Measurements from ENCODE around the gene GJA10.
"Not testable (repeated sequence)": the region's sequence is repeated elsewhere in the genome, so short reads cannot be mapped to it uniquely, and the experiment has no call there.

Gene GJA10

DNA sequence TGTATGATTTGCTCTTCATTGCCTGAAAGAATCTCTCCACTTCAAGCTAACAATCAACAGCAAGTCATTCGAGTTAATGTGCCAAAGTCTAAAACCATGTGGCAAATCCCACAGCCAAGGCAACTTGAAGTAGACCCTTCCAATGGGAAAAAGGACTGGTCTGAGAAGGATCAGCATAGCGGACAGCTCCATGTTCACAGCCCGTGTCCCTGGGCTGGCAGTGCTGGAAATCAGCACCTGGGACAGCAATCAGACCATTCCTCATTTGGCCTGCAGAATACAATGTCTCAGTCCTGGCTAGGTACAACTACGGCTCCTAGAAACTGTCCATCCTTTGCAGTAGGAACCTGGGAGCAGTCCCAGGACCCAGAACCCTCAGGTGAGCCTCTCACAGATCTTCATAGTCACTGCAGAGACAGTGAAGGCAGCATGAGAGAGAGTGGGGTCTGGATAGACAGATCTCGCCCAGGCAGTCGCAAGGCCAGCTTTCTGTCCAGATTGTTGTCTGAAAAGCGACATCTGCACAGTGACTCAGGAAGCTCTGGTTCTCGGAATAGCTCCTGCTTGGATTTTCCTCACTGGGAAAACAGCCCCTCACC lies 1.1 kb downstream of the GJA10 start:
- no peak for DNase-seq (ENCODE audit: insufficient read length, low spot score)
- TF ChIP-seq, protein P1, sequence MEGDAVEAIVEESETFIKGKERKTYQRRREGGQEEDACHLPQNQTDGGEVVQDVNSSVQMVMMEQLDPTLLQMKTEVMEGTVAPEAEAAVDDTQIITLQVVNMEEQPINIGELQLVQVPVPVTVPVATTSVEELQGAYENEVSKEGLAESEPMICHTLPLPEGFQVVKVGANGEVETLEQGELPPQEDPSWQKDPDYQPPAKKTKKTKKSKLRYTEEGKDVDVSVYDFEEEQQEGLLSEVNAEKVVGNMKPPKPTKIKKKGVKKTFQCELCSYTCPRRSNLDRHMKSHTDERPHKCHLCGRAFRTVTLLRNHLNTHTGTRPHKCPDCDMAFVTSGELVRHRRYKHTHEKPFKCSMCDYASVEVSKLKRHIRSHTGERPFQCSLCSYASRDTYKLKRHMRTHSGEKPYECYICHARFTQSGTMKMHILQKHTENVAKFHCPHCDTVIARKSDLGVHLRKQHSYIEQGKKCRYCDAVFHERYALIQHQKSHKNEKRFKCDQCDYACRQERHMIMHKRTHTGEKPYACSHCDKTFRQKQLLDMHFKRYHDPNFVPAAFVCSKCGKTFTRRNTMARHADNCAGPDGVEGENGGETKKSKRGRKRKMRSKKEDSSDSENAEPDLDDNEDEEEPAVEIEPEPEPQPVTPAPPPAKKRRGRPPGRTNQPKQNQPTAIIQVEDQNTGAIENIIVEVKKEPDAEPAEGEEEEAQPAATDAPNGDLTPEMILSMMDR (IDR thresholded peaks at IDR 0.05; ENCODE audit: insufficient read depth, missing control alignments) = no peak
- no peak for FAIRE-seq

DNA sequence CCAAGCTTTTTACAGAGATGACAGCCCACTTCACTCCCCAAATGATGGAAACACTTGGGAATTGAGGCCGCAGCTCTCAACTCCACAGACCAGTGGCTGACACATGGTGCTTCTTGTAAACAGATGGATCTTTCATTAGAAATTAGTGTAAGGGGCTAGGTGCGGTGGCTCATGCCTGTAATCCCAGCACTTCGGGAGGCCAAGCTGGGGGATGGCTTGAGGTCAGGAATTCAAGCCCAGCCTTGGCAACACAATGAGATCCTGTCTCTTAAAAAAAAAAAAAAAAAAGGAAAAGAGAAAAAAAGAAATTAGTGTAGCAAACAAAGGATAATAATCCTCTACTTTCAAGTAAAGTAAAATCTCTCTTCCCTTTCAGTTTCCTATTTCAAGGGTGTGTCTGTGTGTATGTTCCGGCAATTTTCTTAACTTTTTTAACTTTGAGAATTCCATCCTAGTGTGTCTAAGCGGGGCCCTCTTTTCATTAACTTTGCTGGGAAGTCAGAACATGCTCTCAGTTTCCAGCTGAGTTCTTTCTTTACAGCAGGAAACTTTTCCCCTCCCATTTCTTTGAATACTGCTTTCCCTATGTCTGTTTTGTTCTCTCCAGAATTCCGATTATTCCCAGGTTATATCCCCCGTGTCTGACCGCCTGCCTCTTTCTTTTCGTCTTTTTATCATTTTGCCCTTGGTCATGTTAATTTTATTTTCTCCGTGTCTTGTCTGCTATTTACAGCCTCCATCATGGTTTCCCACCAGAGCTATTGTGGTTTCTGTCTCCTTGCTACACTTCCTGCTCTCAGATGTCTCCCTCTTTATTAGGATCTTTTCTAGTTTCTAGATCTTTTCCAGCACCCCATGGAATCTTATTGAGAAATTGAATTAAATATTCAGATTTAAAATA lies 16.0 kb downstream of the GJA10 start:
- FAIRE-seq = peak; percentile 35
- not testable (repeated sequence) for DNase-seq (ENCODE audit: insufficient read length, low spot score)

DNA sequence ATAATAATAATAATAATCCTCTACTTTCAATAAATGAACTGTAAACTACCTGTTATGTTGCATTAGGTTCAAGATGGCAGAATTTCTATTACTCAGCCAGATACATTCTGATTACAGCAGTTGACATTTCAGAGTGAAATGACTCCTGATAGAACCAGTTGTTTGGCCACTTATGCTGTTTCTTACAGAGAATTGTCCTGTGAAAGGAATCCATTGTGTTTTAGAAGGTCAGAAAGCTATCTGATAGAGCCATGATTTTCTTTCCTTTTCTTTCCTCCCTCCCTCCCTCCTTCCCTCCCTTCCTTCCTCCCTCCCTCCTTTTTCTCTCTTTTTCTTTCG lies 16.6 kb downstream of the GJA10 start:
- no peak for DNase-seq (ENCODE audit: insufficient read length, low spot score)
- TF ChIP-seq, protein P1 (IDR thresholded peaks at IDR 0.05; ENCODE audit: insufficient read depth, missing control alignments) = no peak
- no peak for FAIRE-seq

DNA sequence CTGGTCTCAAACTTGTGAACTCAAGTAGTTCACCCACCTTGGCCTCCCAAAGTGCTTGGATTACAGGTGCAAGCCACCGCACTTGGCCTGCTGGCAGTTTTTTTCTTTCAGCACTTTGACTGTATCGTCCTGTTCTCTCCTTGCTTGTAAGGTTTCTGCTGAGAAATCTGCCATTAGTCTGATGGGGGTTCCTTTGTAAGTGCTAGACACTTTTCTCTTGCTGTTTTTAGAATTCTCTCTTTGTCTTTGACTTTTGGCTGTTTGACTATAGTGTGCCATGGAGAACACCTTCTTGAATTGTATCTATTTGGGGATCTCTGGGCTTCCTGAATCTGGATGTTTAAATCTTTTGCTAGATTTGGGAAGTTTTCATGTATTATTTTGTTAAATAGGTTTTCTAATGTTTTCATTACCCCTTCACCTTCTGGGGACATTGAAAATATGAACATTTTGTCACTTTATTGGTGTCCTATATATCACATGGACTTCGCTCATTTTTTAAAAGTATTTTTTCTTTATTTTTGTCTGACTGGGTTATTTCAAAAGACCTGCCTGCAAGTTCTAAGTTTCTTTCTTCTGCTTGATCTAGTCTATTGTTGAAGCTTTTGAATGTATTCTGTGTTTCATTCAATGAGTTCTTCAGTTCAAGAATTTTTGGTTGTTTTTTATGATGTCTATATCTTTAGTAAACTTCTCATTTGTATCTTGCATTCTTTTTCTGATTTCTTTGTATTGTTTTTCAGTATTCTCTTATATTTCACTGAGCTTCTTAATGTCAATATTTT lies 22.1 kb downstream of the GJA10 start:
- no peak for DNase-seq (ENCODE audit: insufficient read length, low spot score)
- FAIRE-seq = no peak
- TF ChIP-seq, protein P1 (IDR thresholded peaks at IDR 0.05; ENCODE audit: insufficient read depth, missing control alignments) = no peak

DNA sequence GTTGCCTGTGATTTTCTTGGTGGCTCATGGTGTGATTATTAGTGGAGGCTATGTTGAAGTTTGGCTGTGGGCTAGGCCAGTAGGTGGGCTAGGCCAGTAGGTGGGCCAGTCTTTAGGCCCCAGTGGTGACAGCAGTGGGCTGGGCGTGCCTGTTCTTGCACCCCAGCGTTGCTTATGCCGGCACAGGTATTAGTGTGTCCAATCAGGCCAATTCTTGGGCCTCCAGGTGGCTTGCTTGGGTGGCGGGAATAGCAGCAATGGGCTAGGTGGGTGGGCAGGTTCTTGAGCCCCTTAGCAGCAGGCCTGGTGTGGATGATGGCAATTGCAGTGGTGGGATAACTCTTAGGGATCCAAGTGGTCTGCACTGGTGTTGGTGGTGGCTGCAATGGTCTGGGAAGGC lies 22.9 kb downstream of the GJA10 start:
- FAIRE-seq = no peak
- TF ChIP-seq, protein P1 (IDR thresholded peaks at IDR 0.05; ENCODE audit: insufficient read depth, missing control alignments) = no peak

DNA sequence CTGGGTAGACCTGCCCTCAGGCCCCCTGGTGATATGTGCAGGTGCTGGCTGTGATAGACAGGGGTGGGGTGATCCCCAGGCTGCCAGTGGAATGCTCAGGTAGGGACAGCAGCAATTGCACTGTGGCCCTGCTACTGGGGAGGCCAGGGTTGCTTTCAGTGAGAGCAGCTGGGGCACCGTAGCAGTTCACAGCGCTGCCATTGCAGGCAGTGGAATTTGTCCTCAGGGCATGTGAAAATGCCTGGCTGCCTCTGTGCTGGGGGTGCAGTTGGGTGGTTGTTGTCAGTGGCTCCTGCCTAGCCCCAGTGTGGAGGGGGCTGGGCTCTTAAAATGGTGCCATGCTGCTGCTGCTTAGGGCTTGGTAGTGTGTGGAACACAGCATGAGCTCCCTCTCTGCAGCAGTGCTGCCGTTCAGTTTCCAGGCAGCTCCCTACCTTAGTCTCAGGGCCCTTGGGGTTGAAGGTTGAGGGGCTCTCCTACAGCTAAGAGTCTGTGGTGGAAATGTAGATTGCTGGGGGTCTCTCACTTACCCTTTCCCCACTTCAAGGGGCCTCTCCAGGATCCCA lies 23.6 kb downstream of the GJA10 start:
- FAIRE-seq = no peak
- DNase-seq (ENCODE audit: insufficient read length, low spot score) = no peak
- TF ChIP-seq, protein P1 (IDR thresholded peaks at IDR 0.05; ENCODE audit: insufficient read depth, missing control alignments) = no peak

More for the DNA sequence above, 22.9 kb downstream of the GJA10 start:
- no peak for DNase-seq (ENCODE audit: insufficient read length, low spot score)

DNA sequence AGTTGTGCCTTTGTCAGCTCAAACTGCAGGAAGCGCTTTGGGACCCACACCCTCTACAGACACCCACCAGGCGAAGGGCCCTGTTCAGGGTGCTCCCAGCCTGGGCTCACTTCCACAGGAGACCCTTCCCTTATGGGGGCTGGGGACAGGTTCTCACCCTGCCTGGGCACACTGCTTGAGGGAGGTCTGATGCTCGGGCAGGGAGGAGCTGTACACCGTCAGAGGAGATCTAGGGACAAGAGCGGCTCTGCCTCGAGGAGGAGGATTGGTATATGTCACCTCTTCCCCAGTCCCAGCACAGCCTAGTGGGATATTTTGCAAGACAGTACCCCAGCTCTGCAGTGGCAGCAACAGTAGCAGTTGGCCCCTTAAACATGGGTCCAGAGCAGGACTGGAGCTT lies 26.9 kb downstream of the GJA10 start:
- TF ChIP-seq, protein P1 (IDR thresholded peaks at IDR 0.05; ENCODE audit: insufficient read depth, missing control alignments) = no peak
- DNase-seq (ENCODE audit: insufficient read length, low spot score) = no peak
- no peak for FAIRE-seq
